A673 (cell line): ENCODE results near the gene HCST.

Source experiments
- CTCF ChIP-seq: fragments of 300-800, 200-600 bp; sonication (generic); conservative IDR thresholded peaks from 2 replicates; pipeline ENCODE4 v1.5.1; 2017; ENCODE audit warnings: low read depth, mild to moderate bottlenecking, antibody characterized with exemption, low read length, moderate library complexity, mixed read lengths
- EZH2 ChIP-seq: fragments of 200-600 bp; sonication (generic); IDR thresholded peaks from 2 replicates; pipeline ENCODE4 v1.6.1; 2017; ENCODE audit warnings: borderline replicate concordance, low read depth, mild to moderate bottlenecking, mixed read lengths, antibody characterized with exemption, low read length; ENCODE audit not compliant: poor library complexity, severe bottlenecking

GRCh38 chr19:35858311-35858710, 44.0 kb upstream of the HCST start:
- TF ChIP-seq CTCF: no peak
- no peak for TF ChIP-seq EZH2
